ENCODE results near the gene NRXN3. TPM values are rescaled to one million over a fixed set of nuclear protein-coding genes. Genes with fewer than 3 reads are reported as not detected.

Gene NRXN3
- total RNA-seq, 1 donor from 2014 or later: 20.3 TPM

DNA sequence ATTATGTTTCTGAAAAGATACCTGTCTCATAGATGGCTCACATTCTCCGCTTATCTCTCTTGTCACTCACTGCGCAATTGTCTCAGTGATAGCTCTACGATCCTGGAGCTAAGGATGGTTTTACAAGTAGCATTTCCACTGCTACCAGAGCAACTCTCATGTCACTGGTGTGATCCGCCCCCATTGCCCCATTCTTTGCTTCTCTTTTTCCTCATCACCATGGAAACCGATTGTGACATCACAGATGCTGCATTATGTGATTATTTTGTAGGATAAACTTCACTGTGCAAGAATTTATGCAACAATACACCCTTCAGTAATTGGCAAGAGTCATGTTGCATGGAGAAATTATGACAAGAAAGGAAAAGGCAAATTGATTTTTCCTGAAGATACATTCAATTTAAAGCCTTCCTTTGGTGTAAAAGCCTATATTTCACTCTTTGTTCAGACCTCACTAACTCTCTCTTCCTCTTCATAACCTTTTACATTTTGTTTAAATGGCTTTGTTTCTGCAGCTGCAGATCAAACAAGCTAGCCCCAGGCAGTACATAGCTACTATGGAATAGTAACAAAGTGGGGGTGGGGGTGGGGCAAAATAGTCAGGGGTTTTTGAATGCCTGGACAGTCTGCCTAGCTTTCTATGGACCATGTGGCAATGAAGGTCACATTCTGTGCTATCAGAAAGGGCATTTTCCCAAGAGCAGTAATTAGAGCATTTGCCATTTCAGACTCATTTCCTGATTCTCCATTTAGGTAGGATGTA, 539.8 kb downstream of the NRXN3 start:
- no peak for DNase-seq (ENCODE audit: low spot score)

DNA sequence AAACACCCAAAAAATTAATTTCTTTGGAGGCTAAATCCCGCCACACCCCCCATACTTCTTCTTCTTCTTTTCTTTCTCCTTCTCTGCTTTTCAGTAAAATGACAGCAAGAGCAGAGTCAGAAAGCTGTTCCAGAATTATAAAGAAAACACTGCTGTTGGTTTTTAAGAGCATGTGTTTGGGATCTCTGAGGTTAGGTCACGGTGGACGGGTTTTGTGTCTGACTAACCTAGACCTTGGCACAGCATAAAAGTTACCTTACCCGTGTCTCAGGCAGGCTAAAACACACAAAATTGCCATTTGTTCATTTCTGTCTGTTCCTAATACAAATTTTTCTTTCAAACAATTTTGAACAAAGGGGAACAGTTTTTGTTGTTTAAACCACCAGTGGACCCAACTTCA, 540.8 kb downstream of the NRXN3 start:
- DNase-seq (ENCODE audit: low spot score): no peak

DNA sequence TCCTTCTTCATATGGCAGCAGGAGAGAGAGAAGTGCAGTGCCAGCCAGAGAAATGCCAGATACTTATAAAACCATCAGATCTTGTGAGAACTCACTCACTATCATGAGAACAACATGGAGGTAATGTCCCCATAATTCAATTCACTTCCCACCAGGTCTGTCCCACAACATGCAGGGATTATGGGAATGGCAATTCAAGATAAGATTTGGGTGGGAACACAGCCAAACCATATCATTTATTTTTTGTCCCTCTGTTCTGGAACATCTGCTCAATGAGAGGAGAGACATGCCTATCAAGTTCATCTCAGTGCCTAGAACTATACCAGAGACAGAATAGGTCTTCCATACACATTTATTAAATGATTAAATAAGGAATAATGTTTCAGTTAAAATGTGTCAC, 543.5 kb downstream of the NRXN3 start:
- DNase-seq (ENCODE audit: low spot score): no peak

DNA sequence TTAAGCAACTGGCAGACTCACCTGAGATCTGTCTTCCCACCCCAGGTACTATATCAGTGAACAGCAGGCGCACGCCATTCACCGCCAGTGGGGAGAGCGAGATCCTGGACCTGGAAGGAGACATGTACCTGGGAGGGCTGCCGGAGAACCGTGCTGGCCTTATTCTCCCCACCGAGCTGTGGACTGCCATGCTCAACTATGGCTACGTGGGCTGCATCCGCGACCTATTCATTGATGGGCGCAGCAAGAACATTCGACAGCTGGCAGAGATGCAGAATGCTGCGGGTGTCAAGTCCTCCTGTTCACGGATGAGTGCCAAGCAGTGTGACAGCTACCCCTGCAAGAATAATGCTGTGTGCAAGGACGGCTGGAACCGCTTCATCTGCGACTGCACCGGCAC, 544.5 kb downstream of the NRXN3 start:
- DNase-seq (ENCODE audit: low spot score): no peak

DNA sequence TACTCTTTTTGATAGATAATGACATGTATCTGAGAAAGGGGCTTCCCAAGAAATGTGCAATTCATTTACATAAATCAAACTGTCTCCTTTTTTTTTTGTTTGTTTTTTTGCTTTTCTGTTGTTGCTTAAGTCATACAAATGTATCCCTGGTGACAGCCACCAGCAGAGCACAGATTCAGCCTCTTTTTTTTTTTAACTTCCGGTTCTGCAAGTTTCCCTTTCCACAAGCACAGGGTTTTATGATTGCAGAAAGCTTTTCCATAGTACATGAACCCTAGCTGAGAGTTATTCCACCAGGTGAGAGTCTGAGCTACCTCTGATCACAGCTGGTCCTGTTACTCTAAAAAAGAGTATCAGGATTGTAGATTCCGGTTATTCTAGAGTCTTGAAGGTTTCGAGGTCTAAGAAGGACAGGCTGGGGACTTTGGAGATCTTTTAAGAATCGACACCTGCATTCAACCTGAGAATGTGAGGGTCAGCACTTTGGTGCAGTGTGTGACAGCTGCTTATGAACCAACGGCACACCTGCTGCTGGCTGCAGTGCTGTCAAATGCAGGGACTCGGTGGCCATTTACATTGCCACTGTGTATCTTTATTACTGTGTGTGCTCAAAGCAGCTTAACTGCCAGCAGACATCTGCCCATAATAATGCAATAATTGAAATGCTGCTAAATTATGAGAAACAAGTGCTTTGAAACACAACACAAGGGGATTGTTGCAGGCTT, 551.7 kb downstream of the NRXN3 start:
- DNase-seq (ENCODE audit: low spot score): no peak

DNA sequence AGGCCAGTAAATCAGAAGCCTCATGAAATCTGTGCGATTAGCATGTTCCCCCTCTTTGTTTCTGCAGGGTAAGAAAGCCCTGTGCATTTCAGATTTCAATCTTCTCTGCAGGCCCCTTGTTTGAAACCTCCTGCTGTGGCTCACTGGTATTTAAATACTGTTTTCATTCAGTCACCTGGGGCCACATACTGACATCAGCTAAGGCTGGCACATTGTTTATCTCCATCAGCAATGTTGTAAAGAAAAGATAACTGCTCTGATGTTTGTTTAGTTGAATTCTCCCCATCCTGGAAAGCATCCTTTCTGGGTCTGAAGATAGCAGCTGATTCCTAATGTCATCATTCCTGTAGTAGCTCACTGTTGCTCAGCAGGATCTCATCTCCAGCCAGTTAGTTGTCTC, 554.9 kb downstream of the NRXN3 start:
- no peak for DNase-seq (ENCODE audit: low spot score)

DNA sequence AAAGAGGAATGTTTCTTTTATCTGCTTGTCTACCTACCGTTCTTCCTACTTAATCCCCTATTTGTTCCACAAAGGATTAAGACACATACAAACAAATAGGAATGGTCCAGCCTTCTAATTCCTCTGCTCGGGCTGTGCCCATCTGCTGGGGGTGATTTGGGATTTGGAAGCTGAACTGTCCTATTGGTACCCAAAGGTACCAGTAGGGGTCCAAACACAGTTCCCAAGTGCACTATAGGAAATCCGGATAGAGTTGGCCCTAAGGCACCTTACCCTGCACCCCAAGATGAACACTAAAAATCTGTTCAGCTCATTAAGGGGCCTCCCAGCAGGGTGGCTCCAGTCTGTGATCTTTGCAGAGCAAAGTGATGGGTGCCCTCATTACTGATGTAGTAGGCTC, 566.9 kb downstream of the NRXN3 start:
- DNase-seq (ENCODE audit: low spot score): no peak

DNA sequence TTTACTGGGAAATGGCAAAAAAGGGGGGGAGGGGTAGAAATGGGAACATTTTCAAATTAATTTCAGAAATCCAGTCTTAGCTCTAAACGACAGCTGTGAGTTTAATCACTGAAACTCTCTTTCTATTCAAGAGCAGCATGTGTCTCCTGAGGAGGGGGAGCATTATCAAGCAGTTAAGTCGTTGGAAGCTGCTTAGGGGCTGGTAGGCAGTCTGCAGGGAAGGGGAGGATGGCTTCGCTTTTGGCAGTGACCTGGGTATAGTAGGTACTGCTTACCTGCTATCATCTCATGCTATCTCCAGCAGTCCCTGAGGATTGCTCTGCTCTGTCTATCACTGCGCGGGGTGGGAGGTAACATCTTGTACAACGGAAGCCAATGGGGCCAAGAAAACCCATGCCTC, 567.4 kb downstream of the NRXN3 start:
- DNase-seq (ENCODE audit: low spot score): no peak

DNA sequence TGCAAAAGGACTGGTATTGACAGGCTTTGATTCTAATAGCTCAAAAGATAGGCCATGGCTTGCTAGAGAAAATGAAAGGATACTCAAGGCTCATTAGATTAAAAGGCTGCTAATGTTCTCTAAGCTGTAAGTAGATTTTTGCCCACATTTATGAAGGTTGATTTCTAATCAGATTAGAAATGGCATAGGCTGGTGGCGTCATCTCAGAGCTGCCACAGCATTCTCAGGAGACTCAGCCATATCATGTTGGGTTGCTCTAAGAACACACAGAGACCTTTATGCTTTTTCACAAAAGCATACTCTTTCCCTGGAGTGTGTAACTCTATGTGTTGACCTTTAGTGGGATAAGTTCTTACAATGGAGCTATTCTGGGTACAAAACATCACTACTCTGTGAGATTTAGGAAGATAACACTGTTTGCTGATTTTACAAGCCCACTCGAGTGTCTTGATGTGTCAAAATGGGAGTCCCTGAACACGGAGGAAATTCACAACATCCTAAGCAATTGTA, 576.0 kb downstream of the NRXN3 start:
- DNase-seq (ENCODE audit: low spot score): no peak

DNA sequence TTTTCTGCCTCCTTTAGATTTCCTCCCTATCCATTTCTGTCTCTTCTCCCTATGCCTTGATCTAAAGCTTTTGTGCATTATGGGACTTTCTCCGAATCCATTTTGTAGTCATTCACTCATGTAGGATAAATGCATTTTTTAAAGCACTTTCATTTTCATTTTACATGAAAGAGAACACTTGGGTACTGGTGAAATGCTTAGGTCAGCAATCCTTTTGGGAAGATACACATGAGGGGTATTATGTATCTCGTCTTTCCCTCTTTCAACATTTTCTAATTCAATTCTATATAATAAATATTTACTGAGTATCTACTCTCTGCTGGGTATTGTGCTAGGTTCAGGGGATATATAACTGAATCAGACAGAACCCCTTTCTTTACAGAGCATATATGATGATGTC, 577.6 kb downstream of the NRXN3 start:
- DNase-seq (ENCODE audit: low spot score): no peak

DNA sequence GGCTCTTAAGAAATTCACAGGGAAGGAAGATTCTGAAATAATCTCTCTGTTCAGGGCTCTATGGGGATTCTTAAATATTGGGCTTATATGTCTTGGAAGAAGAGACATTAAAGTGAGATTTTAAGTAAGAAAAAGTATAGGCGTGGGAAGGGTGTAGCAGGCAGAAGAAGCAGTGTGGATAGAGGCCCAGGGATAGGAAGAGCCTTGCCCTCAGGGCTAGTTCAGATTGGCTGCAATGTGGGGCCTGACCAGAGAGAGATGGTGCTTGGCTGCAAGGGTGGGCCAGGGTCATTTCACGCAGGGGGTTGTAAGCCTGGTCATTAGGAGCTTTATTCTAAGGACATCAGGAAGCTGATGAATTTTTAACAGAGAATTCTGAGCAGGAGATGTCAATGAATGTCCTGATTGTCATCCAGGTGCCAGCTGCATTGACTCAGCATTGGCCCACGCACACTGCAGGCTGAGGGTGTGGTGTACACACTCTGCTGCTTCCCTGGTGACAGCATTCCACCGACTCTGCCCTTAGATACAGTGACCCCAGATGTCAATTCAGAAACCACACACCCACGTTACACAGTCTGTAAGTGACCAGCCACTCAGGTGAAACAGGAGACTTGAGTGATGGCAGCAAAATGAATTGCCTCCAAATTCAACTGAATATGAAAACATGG, 582.5 kb downstream of the NRXN3 start:
- peak; percentile 84 for DNase-seq (ENCODE audit: low spot score)

DNA sequence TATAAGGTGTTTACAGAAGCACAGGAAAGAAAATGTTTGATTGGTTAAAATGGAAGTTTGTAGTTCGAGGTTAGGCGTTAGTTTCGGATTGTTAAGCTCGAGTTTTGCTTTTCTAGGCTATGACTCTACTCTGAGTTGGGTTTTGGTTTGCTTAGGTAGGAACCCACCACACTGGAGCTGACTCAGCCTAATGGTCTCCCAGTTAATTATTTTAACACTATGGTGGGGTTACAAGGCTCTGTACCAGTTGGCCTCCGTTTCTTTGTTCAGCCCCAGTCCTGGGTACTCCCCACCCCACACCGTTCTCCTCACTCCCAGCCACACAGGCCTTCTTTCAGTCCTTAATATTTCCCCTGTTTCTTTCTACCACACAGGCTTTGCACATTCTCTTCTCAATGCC, 583.9 kb downstream of the NRXN3 start:
- DNase-seq (ENCODE audit: low spot score): no peak

DNA sequence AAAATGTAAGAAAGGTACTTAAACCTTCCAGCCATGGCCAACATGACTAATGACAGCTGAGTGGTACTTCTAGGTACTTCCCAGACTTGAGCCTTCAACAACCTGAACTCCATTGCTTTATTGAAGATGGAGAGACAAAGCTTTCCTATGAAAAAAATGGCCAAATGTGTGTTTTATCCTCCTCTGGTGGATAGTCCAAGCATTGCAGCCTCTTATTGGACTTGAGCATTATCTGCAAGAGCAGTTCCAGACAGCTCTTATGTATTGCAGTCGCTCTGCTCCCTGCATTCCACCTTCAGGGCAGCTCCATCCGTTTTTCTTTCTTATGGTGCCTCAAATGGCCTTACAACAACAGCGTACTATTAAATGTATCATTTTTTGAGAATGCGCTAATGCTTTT, 588.2 kb downstream of the NRXN3 start:
- peak; percentile 16 for DNase-seq (ENCODE audit: low spot score)

DNA sequence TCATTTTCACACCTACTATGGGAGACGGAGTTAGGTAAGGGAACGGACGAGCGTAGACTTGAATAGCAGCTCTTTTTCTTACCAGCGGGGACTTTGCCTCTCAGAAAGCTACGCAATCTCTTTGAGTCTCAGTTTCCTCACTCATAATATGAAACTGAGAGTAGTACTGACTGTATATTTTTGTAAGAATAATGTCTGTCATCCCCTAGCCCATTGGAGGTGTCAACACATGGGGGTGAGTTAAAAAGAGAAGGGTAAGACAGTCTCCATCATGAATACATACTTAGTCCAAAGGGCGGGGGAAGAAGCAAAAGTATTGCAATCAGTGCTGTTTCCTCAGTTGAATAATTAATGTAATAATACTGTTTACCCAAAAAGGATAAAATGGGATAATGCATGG, 592.2 kb downstream of the NRXN3 start:
- DNase-seq (ENCODE audit: low spot score): no peak

DNA sequence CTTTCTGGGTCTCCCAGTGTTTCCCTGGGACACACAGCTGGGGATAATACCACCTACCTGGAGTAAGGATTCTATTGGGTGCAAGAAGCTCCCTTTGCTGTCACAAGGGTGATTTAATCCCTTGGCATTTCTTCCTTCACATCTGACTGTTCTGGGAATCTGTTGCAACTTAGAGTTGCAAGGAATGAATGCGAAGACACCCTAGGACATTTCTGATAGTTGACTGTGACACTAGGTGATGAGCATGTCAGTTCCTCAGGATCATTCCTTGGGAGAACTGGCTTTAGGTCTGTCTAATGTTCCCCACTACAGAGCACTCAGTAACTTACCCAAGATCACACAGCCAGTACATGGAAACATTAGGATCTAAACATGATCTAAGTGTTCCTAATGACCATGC, 593.6 kb downstream of the NRXN3 start:
- DNase-seq (ENCODE audit: low spot score): no peak

DNA sequence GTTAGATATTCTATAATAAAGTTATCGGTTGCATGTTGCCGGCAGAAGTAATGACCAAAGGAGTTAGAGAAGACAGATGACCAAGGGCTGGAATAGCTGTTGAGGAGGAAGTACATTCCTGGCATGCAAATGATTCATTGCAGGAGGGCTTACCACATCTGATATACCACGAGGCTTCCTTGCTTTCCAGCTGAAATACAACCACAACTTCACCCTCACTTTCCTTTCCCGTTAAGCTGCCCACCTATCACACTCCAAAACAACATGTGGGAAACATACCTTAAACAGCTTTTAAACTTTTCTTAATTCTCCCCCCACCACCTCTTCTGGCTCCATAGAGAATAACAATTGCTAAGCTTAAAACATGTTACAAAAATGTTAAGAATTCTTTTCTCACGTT, 594.1 kb downstream of the NRXN3 start:
- peak; percentile 32 for DNase-seq (ENCODE audit: low spot score)

DNA sequence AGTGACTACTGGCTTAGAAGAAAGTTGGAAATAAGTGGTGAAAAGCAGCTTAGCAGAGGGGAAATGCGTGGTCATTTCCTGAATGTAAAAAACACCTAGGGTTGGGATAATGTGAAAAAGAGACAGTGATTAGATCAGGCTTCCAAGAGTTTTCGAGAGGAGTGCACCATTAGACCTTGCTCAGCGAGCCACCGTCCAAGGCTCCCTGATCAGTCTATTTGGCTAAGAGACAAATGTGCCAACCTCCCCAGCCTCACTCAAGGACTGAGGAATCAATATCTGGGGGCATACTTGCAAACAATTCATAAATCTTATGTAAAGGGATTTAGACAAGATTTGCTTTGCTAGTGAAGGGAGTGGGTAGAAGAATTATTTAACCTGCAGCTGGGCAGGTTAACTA, 594.5 kb downstream of the NRXN3 start:
- DNase-seq (ENCODE audit: low spot score): peak; percentile 17

DNA sequence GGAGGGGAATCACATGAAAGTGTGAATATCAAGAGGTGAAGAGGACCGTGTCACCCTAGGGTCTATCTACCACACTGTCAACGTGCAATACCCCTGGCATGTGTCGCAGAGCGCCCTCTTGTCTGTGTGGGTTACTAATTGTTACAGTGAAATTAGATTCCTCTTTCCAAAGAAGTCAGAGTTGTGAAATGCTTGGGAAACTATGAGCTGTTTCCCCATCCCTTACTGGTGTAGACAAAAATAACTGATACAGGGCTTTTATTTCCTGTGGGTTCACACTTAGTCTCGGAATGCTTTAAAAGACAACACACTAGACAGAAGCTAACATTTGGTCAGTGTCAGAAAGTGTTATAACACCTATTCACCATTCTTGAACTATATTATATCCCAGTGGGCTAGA, 597.3 kb downstream of the NRXN3 start:
- no peak for DNase-seq (ENCODE audit: low spot score)

DNA sequence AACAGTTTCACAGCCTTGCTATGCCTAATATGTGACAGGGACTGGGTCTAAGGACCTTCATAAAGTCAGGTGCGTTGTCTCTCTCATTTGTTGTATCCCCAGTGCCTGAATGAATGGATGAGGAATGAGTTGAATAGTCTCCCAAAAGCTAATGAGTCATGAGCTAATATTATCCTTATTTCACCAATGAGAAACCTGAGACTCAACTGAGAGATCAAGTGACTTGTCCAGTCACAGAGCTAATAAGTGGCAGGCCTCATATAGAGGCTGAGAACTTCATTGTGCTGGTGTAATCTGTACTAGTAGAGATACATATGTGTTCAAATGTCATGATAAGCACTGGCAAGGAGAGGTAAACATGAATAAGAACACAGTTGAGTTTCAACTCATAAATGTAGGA, 612.4 kb downstream of the NRXN3 start:
- DNase-seq (ENCODE audit: low spot score): no peak

DNA sequence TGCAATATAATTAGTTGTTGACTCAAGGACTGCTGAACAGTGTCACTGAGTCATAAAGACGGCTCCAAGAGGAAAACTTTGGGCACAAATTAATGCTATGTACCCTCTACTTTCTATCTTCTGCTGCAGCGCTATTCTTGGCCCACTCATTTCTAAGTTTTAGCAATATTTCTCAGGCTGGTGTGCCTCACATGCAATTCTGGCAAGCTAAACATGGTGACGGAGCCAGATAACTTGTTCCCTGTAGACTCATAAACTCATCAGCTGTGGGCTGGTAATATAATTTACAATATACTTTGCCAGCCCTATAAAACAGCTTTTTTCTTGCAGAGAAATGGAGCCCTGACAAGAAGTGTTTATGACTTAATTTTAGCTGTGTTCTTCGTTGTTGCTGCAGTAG, 615.1 kb downstream of the NRXN3 start:
- DNase-seq (ENCODE audit: low spot score): no peak

DNA sequence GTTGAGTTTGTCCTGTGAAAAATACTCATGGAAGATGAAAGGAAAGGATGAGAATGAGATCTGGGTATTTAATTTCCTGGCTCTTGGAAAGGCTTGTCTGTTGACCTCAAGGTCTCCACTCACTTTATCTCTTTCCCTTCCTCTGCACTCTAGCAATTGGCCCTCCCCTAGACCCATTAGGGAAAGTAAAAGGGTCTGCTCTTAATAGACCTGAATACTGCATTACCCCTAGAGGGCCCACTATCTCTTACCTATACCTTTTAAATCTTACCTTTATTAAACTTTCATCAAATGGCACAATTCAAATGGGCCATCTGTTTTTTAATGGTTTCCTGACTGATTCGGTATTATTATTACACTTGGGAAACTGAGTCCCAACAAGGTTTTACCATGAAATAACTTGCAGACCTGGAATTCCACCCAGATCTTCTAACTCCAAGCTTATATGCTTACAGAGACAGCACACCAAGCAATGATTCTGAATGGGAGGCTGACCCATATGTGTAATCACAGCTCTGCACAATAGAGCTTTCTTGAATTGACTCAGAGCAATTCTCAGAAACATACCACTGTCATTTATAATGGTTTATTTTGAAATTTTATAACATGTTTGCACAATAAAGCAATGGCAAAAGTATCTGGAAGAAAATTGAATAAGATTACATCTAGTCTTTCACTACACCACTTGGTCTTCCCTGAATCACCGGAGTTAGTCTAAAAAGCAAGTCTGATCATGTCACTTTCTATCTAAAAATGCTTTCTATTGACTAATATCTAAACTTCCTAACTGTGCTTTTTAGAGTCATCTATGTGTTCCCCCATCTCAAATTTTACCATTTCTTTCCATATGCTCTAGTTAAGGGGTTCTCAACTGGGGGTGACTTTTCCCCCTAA, 618.5 kb downstream of the NRXN3 start:
- DNase-seq (ENCODE audit: low spot score): no peak

DNA sequence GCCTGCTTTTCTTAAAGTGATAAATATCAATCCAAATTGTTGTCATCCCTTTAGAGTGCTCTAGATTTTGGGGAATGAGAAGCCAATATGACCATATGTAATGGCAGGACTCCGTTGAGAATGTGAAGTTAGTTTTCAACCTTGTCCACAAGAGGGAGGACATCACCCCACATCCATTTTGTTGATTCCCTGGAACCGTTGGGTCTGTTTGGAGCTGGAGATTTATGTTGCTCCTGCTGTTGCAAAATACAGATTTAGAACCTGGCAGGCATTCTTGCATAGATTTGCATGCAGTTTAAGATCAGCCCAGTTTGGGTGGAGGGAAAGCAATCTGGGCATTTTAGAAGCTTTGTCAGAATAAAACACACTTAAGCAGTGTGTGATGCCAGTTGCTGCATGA, 620.1 kb downstream of the NRXN3 start:
- no peak for DNase-seq (ENCODE audit: low spot score)
